Amygdala (tissue), 56 donors: ENCODE data around the gene ZNF777.
"Not testable (repeated sequence)": the region's sequence is repeated elsewhere in the genome, so short reads cannot be mapped to it uniquely, and the experiment has no call there.

ENCODE experiments used
- DNase-seq, 56 donors: peaks; one replicate each; lab custom pipeline; 2025; lab: John Stamatoyannopoulos, UW

Gene ZNF777

DNA sequence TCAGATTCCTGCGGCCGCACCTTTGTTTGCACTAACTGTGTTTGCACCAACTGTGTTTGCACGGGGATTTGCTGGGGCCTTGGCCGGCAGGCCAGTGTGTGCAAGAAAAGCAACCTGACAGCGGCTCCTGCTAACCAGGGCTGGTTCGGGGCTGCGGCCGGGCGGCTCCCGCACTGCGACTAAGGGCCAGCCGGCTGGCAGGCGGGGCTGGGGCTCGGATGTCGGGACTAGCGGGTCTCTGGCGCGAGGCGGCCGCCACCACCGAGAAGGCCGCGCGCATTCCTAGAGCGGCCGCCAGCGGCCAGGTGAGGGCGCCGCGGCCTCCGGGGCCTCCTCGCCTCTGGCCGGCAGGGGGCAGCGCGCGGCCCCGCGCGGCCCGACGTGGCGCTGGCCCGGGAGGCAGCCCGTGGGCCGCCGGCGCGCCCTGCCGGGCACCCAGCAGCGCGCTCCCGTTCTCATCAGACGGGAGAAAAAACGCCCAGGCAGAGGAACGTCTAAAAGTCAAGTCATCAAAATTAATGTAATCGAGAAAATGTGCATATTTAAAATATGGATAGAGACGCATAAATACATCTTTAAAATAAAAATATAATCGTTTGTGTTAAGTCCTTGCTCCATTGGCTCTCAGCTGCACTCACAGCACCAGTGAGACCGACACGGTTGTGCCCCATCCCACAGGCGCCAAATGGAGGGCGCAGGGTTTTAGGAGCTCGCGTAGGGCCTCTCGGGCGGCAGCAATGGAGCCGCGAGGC lies 38.5 kb downstream of the ZNF777 start:
- DNase-seq, result peak in 22 of 56 donors; percentile 5 to 63 (median 32)

DNA sequence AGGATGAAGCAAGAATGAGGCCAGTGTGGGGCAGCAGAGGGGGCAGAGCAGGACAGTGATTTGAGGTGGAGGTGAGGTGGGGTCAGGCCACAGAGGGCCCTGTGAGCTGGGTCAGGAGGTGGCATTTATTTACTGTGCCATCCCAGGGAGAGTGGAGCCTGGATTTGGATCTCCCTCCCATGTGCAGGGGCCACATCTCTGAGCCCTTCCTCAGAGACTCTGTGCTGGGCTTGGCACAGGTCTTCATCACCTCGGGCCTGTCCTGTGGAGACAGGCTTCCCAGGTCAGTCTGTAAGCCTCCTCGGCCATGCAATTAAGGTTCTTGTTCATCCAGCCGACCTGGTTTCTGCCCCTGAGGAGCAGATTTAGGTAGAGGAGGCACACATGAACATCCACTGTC lies 40.9 kb downstream of the ZNF777 start:
- no peak for DNase-seq

DNA sequence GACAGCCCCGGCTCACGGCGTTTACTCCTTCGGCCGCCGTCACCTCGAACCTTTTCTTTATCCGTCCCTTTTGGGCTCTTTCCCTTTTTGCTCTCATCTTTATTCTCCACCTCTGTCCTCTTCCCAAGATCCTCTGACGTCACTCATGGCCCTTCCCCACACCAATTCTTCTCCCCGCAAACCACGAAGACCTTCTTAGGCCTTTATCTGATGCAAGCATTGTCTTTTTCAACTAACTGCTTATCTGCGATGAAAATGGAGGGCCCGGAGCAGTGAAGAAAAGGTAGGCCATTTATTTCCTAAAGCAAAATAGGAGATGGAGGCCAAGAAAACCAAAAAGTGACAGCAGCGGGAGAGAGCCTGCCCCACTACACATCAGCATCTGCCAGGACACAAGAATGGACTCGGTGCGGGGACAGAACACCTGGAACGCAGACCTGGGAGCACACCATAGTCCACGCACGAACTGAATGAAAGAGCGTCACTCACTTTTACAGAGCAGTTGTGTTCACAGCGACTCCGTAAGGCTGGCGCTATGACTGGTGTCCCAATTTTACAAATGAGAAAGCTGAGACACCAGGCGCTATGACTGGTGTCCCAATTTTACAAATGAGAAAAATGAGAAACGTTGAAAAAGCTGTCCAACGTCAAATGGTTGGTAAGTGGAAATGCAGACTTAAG lies 45.3 kb downstream of the ZNF777 start:
- peak in 1 of 56 donors; percentile 32 for DNase-seq

DNA sequence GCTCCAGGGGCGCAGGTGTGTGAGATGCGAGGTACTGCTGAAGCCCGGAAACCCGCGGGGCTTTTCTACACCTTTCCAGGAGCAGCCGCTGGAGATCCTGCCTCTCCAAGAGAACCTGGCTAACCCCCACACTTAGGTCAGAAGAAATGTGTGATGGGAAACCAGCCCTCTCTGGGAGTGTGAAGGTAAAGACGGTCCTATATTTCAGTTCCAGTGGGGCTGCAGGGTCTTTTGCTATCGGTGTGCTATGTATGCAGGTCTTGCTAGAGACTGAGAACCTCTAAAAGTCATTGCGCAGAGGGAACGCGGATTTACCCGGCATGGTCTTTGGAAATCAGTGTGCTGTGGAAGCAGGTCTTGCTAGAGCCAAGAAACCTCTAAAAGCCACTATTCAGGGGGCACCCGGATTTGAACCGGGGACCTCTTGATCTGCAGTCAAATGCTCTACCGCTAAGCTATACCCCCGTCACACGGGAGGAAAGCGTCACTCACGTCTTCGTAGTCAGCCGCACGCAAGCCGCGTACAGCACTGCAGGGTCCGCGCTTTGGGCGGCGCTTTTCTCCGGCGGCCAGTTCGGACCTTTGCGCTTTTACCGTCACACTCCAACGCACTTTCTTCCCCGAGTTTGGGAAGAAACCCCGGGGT lies 46.0 kb downstream of the ZNF777 start:
- DNase-seq, result peak in 40 of 56 donors; percentile 3 to 78 (median 43)

DNA sequence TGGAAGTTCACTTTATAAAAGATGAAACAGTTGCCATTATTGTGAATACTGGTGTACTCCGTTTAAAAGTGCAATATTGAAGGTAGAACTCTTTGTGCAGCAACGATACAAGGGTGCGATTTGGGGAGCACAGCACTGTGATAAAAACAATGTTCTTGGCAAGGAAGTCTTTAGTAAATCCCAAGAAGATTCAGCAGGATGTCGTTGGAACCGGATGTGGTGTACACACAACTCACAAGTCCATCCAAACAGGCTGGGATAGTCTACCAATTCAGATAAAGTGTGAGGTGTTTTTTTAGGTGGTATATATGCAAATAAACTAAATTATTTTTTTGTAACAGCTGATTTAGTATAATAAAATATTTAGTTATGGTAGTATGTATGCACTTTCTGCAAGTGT lies 46.7 kb downstream of the ZNF777 start:
- DNase-seq, result no peak

DNA sequence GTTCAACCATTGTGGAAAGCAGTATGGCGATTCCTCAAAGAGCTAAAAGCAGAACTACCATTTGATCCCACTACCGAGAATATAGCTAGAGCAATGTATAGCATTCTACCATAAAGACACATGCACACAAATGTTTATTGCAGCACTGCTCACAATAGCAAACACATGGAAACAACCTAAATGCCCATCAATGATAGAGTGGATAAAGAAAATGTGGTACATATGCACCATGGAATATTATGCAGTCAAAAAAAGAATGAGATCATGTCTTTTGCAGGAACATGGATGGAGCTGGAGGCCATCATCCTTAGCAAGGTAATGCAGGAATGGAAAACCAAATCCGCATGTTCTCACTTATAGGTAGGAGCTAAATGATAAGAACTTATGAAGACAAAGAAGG lies 47.8 kb downstream of the ZNF777 start:
- not testable (repeated sequence) for DNase-seq

DNA sequence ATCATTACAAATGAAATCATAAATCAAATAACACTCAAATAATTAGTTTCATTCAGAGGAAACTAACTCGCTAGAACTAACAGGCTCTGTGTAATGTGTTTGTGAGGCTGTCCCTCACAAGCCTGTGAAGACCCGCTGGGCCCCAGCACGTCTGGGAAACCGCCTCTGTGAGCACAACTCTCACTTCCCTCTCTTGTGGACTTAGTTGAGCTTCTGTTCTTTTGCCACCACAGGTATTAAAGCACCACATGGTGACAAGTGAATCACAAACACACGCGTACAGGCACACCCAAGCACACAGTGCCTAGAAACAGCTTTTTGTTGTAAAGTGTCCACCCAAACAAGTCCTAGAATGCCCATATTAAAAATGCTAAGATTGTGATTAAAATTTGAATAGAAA lies 51.0 kb downstream of the ZNF777 start:
- no peak for DNase-seq

- no peak for DNase-seq
Measured at GRCh38 chr7:149404825-149405224, 56.0 kb downstream of the ZNF777 start.

- no peak for DNase-seq
Measured at GRCh38 chr7:149404396-149404795, 56.5 kb downstream of the ZNF777 start.

GRCh38 chr7:149398195-149398820 lies 62.6 kb downstream of the ZNF777 start:
- DNase-seq, result peak in 1 of 56 donors; percentile 9

GRCh38 chr7:149397470-149398043 lies 63.3 kb downstream of the ZNF777 start:
- DNase-seq, result no peak

DNA sequence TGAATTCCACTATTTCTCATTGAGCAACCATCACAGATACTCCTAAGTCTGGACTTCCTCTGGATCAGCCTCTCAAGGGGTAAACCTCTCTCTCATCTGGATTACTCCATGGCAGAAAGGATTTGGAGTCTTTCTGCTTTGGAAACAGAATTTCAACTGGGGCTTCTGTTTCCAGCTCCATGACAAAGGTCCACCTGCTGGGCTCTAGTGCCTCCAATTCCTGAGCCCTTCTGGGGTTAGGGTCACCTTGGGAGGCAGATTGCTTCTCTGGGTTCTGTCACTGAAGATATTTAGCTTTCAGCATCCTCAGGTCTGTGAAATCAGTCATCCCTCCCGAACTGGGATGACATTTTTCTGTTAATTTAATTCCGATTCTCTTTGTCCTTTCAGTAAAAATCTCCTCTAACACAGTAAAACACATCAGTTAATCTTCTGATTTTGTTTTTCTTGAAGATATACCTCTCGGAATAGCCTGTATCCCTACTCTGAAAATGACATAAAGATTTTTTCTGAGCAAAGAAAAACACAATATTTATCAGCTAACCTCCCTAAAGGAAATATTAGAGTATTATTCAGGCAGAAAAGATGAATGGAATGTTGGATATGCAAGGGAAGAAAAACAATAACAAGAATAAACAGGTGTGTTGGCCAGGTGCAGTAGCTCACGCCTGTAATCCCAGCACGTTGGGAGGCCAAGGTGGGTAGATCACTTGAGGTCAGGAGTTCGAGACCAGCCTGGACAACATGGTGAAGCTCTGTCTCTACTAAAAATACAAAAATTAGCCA lies 72.1 kb downstream of the ZNF777 start:
- DNase-seq, result not testable (repeated sequence)

DNA sequence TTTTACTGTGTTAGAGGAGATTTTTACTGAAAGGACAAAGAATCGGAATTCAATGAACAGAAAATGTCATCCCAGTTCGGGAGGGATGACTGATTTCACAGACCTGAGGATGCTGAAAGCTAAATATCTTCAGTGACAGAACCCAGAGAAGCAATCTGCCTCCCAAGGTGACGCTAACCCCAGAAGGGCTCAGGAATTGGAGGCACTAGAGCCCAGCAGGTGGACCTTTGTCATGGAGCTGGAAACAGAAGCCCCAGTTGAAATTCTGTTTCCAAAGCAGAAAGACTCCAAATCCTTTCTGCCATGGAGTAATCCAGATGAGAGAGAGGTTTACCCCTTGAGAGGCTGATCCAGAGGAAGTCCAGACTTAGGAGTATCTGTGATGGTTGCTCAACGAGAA lies 74.3 kb downstream of the ZNF777 start:
- DNase-seq, result not testable (repeated sequence)

- no peak for DNase-seq
Measured at GRCh38 chr7:149385195-149385950, 75.5 kb downstream of the ZNF777 start.
